DND-41 (cell line): ENCODE results near the gene LCAT.

Experiments used
- EZH2 ChIP-seq: IDR thresholded peaks from 3 replicates; pipeline ENCODE4 v1.6.1; 2012; ENCODE audit warnings: borderline replicate concordance, low read depth, mild to moderate bottlenecking, moderate library complexity, low read length, inconsistent platforms; ENCODE audit not compliant: severe bottlenecking
- TF ChIP-seq, protein P1 (sequence below): IDR thresholded peaks from 2 replicates; pipeline ENCODE4 v1.5.1; 2012; ENCODE audit warnings: borderline replicate concordance, low read length, moderate library complexity, mild to moderate bottlenecking; ENCODE audit not compliant: poor library complexity, severe bottlenecking; ENCODE audit errors: extremely low read depth

DNA sequence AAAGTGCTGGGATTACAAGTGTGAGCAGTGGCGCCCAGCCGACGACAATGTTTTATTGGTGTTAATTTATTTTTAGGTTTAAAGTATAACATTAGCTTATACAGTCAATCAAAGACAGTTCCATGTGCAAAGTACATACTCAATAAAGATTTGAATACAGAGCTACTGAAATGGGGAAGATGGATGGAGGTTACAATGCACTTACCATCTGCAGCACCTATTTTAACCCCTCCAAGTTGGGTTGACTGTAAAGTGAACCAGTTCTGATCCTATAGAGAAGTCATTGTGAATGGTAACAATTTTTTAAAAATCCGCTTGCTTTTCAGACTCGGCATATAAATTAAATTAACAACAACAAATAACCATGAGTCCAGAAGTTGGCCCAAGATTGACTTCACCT, 51.5 kb downstream of the LCAT start:
- TF ChIP-seq, protein P1, sequence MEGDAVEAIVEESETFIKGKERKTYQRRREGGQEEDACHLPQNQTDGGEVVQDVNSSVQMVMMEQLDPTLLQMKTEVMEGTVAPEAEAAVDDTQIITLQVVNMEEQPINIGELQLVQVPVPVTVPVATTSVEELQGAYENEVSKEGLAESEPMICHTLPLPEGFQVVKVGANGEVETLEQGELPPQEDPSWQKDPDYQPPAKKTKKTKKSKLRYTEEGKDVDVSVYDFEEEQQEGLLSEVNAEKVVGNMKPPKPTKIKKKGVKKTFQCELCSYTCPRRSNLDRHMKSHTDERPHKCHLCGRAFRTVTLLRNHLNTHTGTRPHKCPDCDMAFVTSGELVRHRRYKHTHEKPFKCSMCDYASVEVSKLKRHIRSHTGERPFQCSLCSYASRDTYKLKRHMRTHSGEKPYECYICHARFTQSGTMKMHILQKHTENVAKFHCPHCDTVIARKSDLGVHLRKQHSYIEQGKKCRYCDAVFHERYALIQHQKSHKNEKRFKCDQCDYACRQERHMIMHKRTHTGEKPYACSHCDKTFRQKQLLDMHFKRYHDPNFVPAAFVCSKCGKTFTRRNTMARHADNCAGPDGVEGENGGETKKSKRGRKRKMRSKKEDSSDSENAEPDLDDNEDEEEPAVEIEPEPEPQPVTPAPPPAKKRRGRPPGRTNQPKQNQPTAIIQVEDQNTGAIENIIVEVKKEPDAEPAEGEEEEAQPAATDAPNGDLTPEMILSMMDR, result no peak
- no peak for TF ChIP-seq EZH2
